Measurements from ENCODE around the gene COPG1.
A peak's percentile ranks its signal among the peaks of the same experiment; 100 is the strongest.
"Not testable (repeated sequence)": the region's sequence is repeated elsewhere in the genome, so short reads cannot be mapped to it uniquely, and the experiment has no call there.

Gene COPG1

DNA sequence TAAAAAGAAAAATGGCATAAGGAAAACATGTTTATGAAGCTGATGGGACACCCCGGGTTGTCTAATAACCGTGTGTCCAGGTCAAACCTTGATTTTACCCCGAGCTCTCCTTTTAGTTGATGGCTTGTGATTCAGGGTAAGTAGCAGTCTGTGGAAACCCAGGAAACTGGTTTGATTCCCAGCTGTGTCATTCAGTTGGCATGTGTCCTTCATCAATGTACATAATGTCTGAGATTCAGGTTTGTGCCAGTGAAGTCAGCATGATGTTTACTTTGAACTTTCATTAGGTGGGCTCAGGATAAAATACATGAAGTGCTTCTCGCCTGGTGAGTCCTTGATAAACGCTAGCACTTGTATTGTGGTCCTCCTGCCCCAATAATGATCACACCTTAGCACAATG, 4.3 kb upstream of the COPG1 start:
- DNase-seq (ENCODE audit: low spot score), result no peak

DNA sequence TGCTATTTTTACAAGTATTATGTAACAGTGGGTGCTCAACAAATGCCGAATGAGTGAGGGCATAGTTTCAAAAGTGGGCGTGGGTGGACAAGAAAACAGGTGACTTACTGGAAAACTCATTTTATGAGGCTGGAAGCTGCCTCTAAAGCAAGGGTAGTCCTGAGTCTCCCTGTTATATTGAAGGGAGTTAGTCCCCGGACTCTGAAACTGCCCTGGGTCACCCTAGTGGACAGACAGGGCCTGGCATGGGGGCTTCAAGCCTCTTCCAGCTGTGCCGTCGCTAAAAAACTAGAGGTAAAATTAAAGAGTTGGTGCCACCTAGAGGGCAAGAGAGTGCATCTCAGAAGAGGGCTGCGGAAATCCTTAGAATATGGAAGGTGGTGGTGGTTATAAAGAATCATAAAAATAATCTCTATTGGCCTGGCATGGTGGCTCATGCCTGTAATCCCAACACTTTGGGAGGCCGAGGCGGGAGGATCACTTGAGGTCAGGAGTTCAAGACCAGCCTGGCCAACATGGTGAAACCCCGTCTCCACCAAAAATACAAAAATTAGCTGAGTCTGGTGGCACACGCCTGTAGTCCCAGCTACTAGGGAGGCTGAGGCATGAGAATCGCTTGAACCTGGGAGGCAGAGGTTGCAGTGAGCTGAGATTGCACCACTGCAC, 3.6 kb upstream of the COPG1 start:
- DNase-seq (ENCODE audit: low spot score), result peak; percentile 93

DNA sequence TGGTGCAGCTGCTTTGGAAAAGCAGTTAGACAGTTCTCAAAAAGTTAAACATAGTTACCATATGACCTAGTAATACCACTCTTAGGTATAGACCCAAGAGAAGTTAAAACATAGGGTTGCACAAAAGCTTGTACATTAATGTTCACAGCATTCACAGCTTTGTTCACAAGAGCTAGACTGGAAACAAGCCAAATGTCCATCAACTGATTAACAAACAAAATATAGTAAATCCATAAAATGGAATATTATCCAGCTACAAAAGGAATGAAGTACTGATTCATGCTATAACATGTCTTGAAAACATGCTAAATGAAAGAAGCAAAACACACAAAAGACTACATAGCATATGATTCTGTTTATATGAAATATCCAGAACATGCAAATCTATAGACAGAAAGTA, 2.8 kb upstream of the COPG1 start:
- no peak for DNase-seq (ENCODE audit: low spot score)

DNA sequence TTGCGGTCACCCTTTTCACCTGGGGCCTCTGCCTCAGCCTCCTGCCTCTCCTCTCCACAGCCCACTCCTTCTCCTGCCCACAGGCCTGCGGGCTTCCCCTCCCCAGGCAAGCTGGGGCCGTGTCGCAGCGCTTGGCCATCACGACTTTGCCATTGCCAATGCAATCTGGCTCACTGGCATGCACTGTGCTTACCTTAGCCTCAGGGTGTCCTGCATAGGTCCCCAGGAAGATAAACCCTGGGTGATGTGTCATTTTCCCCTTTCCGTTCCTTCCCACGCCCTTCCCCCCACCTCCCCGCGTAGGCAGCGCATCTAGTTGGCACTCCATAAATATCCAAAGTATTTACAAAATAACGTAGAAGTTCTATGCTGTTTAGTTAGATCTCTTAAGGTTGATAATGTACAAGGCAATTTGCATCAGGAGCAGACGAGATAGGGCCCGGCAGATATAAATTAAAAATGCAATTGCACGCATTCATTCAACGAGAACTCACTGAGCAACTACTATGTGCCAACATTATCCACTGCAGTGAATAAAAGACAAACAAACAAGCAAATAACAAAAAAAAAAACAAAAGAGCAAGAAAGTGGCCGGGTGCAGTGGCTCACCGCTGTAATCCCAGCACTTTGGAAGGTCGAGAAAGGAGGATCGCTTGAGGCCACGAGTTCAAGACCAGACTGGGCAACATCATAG, 973 bp upstream of the COPG1 start:
- DNase-seq (ENCODE audit: low spot score), result no peak

DNA sequence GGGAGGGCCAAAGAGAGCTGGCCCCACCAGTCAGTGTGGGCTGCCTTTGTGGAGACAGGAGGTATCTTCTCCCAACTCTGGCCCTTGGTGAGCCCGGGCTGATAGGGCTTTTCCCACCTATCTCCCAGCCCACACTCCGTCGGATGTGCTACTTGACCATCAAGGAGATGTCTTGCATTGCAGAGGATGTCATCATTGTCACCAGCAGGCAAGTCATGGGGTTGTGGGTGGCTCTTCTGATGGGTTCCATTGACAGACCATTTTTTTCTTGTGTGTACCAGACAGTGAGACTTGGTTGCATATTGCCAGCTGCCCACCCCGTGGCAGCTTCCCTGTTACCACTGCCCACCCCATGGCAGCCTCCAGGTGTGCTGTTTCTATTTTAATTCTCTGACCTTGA, 3.3 kb downstream of the COPG1 start:
- DNase-seq (ENCODE audit: low spot score), result no peak

DNA sequence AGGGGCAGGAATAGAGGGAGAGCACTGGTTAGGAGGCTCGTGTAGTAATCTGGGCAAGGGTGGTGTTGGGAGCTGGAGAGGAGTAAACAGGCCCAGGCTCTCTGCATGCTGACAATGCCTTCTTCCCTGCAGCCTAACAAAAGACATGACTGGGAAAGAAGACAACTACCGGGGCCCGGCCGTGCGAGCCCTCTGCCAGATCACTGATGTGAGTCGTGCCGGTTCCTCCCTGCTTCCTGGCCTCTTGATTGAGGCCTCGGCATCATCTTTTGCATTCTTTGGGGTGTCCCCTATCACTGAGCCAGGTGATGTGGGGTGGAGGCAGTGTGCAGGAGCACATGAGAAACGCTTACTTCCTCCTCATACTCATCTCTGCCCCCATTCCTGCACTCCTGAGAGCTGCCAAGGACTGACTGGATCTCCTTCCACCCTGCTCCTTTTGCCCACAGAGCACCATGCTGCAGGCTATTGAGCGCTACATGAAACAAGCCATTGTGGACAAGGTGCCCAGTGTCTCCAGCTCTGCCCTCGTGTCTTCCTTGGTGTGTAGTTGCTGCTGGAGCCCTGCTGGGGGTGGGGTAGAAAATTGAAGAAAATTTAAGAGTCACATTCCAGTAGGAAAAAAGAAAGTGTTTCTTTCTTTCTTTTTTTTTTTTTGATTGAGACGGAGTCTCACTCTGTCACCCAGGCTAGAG, 5.3 kb downstream of the COPG1 start:
- no peak for DNase-seq (ENCODE audit: low spot score)

DNA sequence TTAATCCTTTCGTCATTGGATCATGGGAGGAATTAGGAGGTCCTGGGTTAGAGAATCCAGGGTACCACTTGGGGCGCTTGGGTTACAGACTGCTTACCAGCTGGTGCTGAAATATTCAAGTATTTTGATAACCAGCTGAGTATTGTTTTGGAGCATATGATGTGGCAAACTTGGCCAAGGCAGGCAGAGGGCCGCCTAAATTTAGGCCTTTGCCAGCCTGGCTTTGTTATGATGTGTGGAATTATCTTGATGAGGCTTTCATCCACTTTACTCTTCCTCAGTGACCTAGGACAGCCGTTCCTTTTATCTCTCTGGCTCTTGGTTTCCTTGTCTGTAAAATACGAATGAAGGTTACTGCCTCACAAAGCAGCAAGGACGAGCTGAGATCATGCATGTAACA, 6.9 kb downstream of the COPG1 start:
- no peak for DNase-seq (ENCODE audit: low spot score)

DNA sequence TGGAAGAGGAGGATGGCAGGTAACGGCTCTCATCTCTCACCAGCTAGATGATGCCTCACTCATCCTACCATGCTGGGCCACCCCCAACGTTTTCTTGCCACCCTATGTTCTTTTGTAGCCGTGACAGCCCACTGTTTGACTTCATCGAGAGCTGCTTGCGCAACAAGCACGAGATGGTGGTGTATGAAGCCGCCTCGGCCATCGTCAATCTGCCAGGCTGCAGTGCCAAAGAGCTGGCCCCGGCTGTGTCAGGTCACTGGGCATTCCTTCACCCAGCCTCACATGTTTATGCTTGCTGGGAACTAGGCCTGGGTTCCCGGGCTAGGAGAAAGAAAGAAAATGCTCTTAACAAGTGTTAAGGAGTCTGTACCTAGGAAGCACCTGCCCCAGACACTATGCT, 8.2 kb downstream of the COPG1 start:
- no peak for DNase-seq (ENCODE audit: low spot score)

DNA sequence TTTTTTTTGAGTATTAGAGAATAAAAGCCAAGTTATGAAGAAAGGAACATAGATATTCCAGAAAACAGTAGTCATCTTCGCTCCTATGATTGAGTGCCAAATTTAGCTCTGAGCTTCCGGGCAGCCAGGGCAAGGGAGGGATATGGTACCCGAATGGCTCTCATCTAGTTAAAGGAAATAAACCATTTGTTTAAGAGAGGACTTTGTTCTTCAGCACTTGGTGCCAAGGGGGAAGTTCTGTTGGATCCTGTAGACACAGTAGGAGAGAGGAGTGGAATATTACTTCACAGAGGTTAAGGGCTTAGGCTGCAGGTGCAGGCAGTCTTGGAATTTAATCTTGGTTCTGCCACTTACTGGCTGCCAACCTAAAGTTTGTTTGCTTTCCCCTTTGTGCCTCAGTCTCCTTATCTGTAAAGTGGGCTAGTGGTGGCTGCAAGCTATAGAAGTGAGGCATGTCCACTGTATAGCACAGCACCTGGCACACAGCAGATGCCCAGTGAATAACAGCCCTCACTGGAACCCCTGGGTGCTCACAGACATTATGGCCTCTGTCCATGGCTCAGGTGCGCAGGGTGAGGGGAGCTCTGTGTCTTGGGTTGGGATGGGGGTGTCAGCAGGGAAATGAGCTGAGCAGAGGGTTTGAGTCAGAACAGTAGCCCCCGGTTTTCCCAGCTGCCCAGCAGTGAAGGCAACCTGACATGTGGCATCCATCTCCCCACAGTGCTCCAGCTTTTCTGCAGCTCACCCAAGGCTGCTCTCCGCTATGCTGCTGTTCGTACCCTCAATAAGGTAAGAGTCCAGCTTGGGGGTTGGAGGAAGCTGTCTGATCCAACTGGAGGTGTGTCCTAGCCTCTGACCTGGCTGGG, 10.4 kb downstream of the COPG1 start:
- DNase-seq (ENCODE audit: low spot score), result no peak

DNA sequence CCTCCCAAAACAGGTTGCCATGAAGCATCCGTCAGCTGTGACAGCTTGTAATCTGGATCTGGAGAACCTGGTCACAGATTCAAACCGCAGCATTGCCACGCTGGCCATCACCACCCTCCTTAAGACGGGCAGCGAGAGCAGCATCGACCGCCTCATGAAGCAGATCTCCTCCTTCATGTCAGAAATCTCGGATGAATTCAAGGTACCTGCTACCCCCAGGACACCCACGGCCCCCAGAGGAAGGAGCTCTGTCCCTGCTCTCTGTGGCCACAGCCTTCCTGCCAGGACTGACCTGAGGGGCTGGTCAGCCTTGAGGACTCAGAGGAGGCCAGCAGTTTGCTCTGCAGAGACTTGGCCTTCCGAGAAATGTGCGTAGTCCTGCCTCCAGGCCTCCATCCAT, 11.2 kb downstream of the COPG1 start:
- DNase-seq (ENCODE audit: low spot score), result no peak

DNA sequence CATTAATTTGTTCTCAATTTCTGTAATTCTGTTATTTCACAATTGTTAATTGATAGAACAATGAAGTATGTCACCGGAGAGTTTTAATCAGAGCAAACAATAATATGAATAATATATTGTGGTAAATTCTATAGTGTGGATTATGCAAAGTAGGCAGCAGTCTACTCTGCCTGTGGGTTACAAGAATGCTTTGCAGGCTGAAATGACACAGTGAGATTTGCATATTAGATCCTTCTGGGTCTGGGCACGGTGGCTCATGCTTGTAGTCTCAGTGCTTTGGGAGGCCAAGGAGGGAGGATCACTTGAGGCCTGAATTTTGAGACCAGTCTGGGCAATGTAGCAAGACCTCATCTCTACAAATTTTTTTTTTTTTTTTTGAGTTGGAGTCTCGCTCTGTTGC, 12.5 kb downstream of the COPG1 start:
- no peak for DNase-seq (ENCODE audit: low spot score)

DNA sequence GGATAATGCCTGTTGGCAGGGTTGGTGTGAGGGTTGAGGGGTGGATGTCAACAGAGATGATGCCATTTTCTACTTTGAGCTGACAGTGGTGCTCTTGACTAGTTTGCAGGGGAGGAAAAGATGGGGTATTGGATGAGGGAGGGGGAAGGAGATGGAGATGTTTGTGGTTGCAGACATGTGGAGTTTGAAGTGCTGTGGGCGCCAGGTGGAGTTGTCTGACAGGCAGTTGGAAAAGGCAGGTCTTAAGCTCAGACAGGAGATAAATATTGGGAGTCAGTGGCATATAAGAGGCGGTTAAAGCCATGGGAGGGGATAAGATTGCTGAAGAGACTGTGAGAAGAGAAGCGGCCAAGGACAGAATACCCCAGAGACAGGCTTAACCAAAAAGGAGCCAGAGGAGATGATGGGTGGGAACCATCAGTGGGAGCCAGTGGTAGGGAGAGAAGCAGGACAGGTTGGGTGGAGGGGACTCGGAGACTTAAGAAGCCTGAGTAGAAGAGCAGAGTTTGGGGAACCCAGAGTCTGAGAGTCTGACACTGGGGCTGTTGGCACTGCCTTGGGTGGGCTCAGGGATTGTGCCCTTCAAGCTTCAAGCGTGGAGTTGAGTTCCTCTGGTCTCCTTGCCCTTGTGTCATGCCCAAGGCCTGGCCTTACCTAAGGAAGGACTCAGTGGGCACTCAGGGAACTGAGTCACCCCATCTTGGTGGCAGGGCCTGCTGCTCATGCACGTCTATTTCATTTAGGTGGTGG, 13.9 kb downstream of the COPG1 start:
- DNase-seq (ENCODE audit: low spot score), result no peak

DNA sequence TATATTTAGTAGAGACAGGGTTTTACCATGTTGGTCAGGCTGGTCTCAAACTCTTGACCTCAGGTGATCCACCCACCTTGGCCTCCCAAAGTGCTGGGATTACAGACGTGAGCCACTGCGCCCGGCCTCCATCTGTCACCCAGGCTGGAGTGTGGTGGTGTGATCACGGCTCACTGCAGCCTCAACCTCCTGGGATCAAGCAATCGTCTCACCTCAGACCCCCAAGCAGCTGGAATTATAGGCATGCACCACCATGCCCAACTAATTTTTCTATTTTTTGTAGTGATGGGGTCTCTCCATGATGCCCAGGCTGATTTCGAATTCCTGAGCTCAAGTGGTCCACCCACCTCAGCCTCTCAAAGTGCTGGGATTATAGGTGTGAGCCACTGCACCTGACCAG, 15.6 kb downstream of the COPG1 start:
- DNase-seq (ENCODE audit: low spot score), result not testable (repeated sequence)

DNA sequence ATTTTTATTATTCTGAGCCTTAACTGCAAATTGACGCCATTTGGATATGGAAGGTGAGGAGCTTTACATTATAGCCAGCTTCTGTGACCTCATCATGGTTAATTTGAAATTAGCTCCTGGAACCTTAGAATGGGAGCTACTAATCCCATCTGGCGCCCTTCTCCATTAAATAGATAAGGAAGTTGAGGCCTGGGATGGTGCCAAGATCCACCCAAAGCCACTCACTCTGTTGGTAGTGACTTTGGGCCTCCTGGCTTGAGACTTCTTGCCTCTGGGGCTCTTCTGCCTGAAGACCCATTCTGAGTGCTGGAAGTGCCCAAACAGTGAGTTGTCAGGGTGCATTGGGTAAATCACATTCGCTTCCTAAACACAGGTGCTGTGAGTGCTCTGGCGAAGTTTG, 17.2 kb downstream of the COPG1 start:
- DNase-seq (ENCODE audit: low spot score), result no peak

DNA sequence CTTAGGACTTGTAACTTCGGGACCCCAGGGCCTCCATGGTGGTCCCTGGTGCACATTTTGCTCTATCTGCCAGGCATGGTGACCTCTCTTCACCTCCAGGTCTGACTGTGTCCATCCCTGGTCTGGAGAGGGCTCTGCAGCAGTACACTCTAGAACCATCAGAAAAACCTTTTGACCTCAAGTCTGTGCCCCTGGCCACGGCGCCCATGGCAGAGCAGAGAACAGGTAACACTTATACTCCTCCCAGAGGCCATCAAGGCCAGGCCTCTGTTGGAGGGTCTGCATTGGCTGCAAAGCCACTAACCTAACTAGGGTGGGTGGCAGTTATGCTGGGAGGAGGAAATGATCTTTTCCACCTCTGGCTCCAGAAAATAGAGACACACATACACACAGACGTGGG, 19.0 kb downstream of the COPG1 start:
- no peak for DNase-seq (ENCODE audit: low spot score)

DNA sequence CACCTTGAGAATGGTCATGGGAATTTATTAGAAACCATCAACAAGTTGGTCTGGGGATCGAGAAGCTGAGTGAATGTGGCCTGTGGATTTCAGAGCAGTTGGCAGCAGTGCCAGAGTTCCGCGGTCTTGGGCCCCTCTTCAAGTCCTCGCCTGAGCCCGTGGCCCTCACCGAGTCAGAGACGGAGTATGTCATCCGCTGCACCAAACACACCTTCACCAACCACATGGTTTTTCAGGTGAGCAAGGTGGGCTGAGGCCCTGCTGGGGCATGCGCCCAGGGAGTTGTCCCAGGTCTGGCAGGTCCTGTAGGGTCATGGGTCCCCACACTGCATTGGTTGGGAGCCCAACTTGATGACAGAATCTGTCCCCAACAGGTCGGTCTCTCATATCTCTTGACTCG, 22.3 kb downstream of the COPG1 start:
- DNase-seq (ENCODE audit: low spot score), result no peak

DNA sequence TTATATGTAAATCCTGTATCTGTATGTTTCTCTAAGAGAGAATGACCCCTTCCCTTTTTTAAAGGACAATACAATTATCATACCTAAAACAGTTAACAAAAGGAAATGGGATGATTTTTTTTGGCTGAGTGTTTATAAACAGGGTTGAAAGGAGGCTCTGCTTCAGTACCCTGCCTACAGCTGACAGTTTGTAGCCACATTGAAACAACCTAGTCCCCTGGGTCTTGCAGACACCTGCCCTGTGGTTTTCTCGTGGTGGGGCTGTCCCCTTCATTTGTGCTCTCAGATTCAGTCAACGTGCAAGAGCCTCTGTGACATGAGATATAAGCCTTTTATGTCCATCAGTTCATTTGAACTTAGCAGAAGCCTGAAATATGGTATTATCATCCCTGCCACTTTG, 27.0 kb downstream of the COPG1 start:
- DNase-seq (ENCODE audit: low spot score), result no peak

DNA sequence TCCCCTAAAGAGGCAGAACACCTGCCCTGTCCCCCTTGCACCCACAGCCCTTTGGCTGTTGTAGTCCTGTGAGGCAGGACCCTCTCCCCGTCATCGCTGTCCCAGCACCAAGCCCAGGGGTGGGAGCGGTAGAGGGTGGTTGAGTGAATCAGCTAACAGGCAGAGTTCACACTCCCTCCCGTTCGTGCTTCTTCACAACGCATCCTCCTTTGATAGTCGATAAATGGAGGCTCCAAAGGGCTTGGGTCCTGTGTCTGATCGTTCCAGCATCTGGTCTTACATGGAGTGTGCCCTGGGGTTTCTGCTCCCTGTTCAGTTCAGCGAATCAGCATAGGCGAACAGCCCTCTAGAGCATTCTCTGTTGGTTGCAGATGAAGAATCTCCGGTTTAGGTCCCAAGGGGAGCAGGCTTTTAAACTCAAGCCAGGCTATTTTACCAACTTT, 28.4 kb downstream of the COPG1 start:
- DNase-seq (ENCODE audit: low spot score), result no peak

DNA sequence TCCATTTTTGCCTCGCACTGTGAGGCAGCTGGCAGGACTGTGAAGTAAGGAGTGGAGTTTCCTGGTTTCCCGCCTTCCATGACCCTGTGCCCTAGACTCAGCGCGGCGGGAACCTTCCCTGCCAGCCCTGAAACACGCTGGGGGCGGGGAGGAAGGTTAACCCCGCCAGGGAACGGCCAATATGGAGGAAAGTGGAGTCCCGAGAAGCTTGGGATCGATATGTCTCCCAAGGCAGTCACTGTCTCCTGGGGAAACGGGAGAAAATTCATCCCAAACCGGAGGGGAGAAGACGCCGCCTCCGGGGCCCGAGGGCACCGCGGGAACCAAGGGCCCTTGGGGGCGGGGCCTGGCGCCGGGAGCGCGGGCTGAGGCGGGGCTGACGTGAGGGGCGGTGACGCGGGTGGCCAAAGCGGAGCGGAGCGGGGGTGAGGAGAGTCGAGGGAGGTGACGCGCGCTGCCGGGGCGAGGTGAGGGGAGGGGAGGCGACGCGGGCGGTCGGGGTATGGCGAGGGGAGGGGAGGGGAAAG, 29.1 kb downstream of the COPG1 start, which contains the start of gene HMCES:
Gene HMCES, plus strand, starts transcription at position 432 of the 527 bp plus-strand sequence. CDS start 863 bp downstream, outside the sequence.
- peak; percentile 96 for DNase-seq (ENCODE audit: low spot score)

DNA sequence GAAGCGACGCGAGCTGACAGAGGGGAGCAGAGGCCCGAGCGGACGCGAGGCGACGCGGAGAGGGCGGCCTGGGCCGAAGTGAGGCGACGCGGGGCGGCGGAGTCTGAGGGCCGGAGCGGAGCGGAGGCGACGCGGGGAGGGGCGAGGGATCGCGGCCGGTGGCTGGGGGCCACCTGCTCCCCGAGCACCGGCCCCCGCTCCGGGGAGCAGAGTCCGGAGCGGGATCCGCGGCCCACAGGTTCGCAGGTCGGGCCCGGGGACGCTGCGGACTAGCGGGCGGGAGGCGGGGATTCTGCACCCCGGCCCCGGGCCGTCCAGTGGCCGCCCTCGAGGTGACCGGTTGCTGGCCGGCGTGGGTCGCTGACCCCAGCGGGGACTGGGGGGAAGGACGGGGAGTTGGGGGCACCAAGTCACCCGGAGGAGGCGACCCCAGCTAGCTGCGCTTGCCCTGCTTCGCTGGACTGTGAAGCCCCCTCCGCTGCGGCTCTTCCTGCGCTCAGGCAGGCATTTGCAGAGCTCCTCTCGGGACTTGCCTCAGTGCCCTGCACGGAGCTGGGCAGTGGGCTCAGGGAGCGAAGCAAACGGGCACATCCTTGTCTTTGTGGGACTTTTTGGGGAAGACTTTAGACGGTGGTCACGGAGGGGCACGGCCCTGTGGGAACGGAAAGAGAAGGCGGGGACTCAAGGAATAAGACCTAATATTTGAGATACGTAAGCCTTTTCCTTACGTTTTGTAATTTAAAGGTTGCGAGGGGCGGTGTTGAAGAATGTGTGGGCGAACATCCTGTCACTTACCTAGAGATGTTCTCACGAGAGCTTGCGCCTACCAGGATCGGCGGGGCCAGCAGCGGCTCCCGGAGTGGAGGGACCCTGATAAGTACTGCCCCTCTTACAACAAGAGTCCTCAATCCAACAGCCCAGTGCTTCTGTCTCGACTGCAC, 29.8 kb downstream of the COPG1 start:
- DNase-seq (ENCODE audit: low spot score), result peak; percentile 32

Data from AG08395 (cell line).